ENCODE data around the gene FBLN2.

GRCh38 chr3:13513051-13513912 lies 35.6 kb upstream of the FBLN2 start:
- no peak for TF ChIP-seq CTCF (IDR thresholded peaks at IDR 0.05)
- TF ChIP-seq POLR2A (IDR thresholded peaks at IDR 0.05), result no peak
